HEK293T (cell line): ENCODE results near the gene ANK3.

Experiments used
- BHLHE40 ChIP-seq: fragments of 450-650 bp; IDR thresholded peaks from 2 replicates; pipeline ENCODE4 v1.6.1; 2016; ENCODE audit warnings: mild to moderate bottlenecking, moderate library complexity, borderline replicate concordance
- ELF4 ChIP-seq: fragments of 450-650 bp; IDR thresholded peaks from 2 replicates; pipeline ENCODE4 v1.6.1; 2017; ENCODE audit warnings: antibody characterized with exemption
- FOXA1 ChIP-seq: fragments of 450-650 bp; IDR thresholded peaks from 2 replicates; pipeline ENCODE4 v1.6.1; 2016; ENCODE audit warnings: mild to moderate bottlenecking
- FOXM1 ChIP-seq: fragments of 450-650 bp; IDR thresholded peaks from 2 replicates; pipeline ENCODE4 v1.6.1; 2017; ENCODE audit warnings: mild to moderate bottlenecking, borderline replicate concordance
- NFRKB ChIP-seq: fragments of 450-650 bp; IDR thresholded peaks from 2 replicates; pipeline ENCODE4 v1.6.1; 2016; ENCODE audit warnings: mild to moderate bottlenecking, moderate library complexity
- SUZ12 ChIP-seq: fragments of 450-650 bp; IDR thresholded peaks from 2 replicates; pipeline ENCODE4 v1.6.1; 2016; ENCODE audit warnings: mild to moderate bottlenecking
- TARDBP ChIP-seq: fragments of 450-650 bp; IDR thresholded peaks from 2 replicates; pipeline ENCODE4 v1.6.1; 2016
- ZNF384 ChIP-seq: fragments of 450-650 bp; IDR thresholded peaks from 2 replicates; pipeline ENCODE4 v1.6.1; 2016

DNA sequence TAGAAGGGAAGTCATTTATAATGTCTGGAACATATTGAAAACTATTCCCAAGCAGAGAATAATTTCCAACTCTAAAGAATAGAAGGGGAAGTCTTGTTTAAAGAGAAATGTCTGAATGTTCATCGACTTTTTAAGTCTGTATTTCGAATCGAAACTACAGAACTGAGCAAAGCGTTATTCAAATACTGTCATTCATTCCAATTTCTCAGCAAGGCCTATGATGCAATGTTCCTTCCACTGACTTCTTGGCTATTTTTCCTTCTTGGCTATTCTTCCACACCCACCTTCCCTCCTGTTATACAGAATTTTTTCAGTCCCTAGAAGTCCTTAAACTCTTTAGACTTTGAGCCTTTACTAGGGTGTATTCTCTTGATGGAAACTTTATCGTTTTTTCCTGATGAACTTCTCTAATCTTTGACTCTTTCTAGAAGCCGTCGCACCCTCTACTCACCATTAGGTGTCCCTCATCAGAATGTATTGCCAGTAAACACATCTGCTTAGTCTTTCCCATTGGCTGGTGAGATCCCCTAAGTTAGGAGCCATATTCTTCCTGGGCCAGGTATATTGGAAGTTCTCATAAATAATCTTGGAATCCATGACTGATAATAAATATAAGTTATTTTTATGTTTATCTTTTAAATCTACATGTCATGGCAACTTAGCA lies 247.6 kb downstream of the ANK3 start:
- TF ChIP-seq FOXA1 (no peak), TARDBP (no peak), FOXM1 (no peak), BHLHE40 (no peak), ZNF384 (no peak), NFRKB (no peak), SUZ12 (no peak), ELF4 (no peak)
